IMR-90 (cell line): ENCODE data around the gene NUMA1.

Experiments
- CEBPB ChIP-seq: IDR thresholded peaks from 2 replicates; pipeline ENCODE4 v1.6.1; 2012; ENCODE audit warnings: low read depth, low read length, improper control_type of control experiment
- MAFK ChIP-seq: IDR thresholded peaks from 2 replicates; pipeline ENCODE4 v1.6.1; 2012; ENCODE audit warnings: low read depth, low read length, improper control_type of control experiment
- NFE2L2 ChIP-seq: fragments of 150-350 bp; IDR thresholded peaks from 2 replicates; pipeline ENCODE4 v1.6.1; 2016; ENCODE audit warnings: low read depth, mild to moderate bottlenecking, low read length
- POLR2A ChIP-seq: IDR thresholded peaks from 2 replicates; pipeline ENCODE4 v1.6.1; 2012; ENCODE audit warnings: mild to moderate bottlenecking, low read depth, low read length
- TF ChIP-seq, protein P1 (sequence below): conservative IDR thresholded peaks from 2 replicates; pipeline ENCODE4 v1.5.1; 2012; ENCODE audit warnings: mild to moderate bottlenecking, low read depth, low read length, improper control_type of control experiment

DNA sequence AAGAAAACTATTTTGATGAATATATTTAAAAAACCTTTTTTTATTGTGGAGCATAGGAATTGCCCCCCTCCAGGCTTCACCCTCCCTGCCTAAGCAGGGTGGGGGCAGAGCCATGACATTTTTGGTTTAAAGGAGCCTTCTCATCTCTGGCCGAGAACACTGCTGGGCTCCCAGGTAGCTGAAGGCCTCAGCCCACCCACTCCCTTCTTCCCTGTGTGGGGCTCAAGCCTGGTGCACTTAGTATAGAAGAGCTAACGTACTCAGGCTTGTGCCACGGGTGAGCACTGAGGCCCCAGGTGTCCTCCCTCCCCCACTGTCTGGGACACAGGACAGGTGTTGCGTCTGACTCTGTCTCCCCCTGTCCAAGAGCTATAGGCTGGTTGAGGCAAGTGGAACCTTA, 83.8 kb downstream of the NUMA1 start:
- TF ChIP-seq, protein P1, sequence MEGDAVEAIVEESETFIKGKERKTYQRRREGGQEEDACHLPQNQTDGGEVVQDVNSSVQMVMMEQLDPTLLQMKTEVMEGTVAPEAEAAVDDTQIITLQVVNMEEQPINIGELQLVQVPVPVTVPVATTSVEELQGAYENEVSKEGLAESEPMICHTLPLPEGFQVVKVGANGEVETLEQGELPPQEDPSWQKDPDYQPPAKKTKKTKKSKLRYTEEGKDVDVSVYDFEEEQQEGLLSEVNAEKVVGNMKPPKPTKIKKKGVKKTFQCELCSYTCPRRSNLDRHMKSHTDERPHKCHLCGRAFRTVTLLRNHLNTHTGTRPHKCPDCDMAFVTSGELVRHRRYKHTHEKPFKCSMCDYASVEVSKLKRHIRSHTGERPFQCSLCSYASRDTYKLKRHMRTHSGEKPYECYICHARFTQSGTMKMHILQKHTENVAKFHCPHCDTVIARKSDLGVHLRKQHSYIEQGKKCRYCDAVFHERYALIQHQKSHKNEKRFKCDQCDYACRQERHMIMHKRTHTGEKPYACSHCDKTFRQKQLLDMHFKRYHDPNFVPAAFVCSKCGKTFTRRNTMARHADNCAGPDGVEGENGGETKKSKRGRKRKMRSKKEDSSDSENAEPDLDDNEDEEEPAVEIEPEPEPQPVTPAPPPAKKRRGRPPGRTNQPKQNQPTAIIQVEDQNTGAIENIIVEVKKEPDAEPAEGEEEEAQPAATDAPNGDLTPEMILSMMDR = no peak
- TF ChIP-seq MAFK (no peak), POLR2A (no peak), CEBPB (no peak), NFE2L2 (no peak)
